ENCODE results near the gene SPAG4.

- TF ChIP-seq POLR2A (IDR thresholded peaks at IDR 0.05; ENCODE audit: low read depth, low read length) (no peak), POLR2AphosphoS5 (IDR thresholded peaks at IDR 0.05; ENCODE audit: low read depth, low read length) (no peak), SPI1 (IDR thresholded peaks at IDR 0.05; ENCODE audit: low read depth, low read length) (no peak), TAF1 (IDR thresholded peaks at IDR 0.05; ENCODE audit: low read depth, low read length) (no peak), POU2F2 (IDR thresholded peaks at IDR 0.05; ENCODE audit: low read depth, low read length) (no peak), PAX5 (IDR thresholded peaks at IDR 0.05; ENCODE audit: insufficient read depth, low read length, severe bottlenecking) (no peak)
These were observed 10.9 kb downstream of the SPAG4 start for GRCh38 chr20:35626386-35627001.

All from GM12891 (cell line).